GM23338 (cell line): ENCODE data around the gene HIVEP2.

Experiments
- CREB1 ChIP-seq: fragments of 250-450 bp; sonication (Bioruptor Pico); IDR thresholded peaks from 2 replicates; pipeline ENCODE4 v1.5.0; 2020; ENCODE audit warnings: low read depth, mild to moderate bottlenecking, moderate library complexity
- CTCF ChIP-seq, 2 experiments: fragments of 200-600 bp in 1 of 2; sonication (generic) in 1 of 2; conservative IDR thresholded peaks; 2 replicates each; pipeline versions ENCODE4 v1.5.1 to v1.6.1; 2016 to 2017; ENCODE audit warnings: antibody characterized with exemption in 2 of 2, low read depth in 2 of 2, mild to moderate bottlenecking in 2 of 2, moderate library complexity in 1 of 2
- EZH2 ChIP-seq: fragments of 200-600 bp; sonication (generic); IDR thresholded peaks from one replicate; pipeline ENCODE4 v1.8.0; 2017; ENCODE audit warnings: antibody characterized with exemption, mild to moderate bottlenecking, low read depth; ENCODE audit not compliant: unreplicated experiment
- EZH2phosphoT487 ChIP-seq: fragments of 200-600 bp; sonication (generic); IDR thresholded peaks from one replicate; pipeline ENCODE4 v1.8.1; 2018; ENCODE audit warnings: antibody characterized with exemption; ENCODE audit not compliant: unreplicated experiment
- JUNB ChIP-seq: IDR thresholded peaks from one replicate; pipeline ENCODE4 v1.6.1; 2016; ENCODE audit warnings: antibody characterized with exemption; ENCODE audit not compliant: unreplicated experiment
- NANOG ChIP-seq: IDR thresholded peaks from 2 replicates; pipeline ENCODE4 v1.6.1; 2016; ENCODE audit warnings: antibody characterized with exemption, borderline replicate concordance
- POLR2AphosphoS5 ChIP-seq: IDR thresholded peaks from 2 replicates; pipeline ENCODE4 v1.6.1; 2016; ENCODE audit warnings: antibody characterized with exemption, low read depth
- REST ChIP-seq: IDR thresholded peaks from one replicate; pipeline ENCODE4 v1.6.1; 2018; ENCODE audit warnings: antibody characterized with exemption; ENCODE audit not compliant: unreplicated experiment

GRCh38 chr6:142726616-142727015 lies 218.4 kb downstream of the HIVEP2 start:
- TF ChIP-seq CTCF (conservative IDR thresholded peaks at IDR 0.05; ENCODE audit: low read depth in 2 of 2) = no peak
- TF ChIP-seq EZH2 = no peak
- no peak for TF ChIP-seq POLR2AphosphoS5
- no peak for TF ChIP-seq NANOG
- TF ChIP-seq EZH2phosphoT487 = no peak
- no peak for TF ChIP-seq JUNB
- TF ChIP-seq CREB1 (CRISPR knock-in tag) = no peak
- TF ChIP-seq REST = no peak
